Natural killer cell (primary cell): ENCODE measurements around the gene CCDC197. TPM values are rescaled to one million over a fixed set of nuclear protein-coding genes. Genes with fewer than 3 reads are reported as not detected.

Source experiments
- ATAC-seq, 3 donors: fragments of 150-1000 bp in 2 of 3; fragments of 200-7000 bp in 1 of 3; cut with Tn5 transposase; 1 replicate in 1 of 3; 2 replicates in 2 of 3; pipeline ENCODE4 v1.10.0; 2021; ENCODE audit warnings: mild to moderate bottlenecking in 2 of 3, moderate library complexity in 2 of 3
- DNase-seq, 2 donors: peaks; one replicate each; pipeline versions ENCODE4 v3.0.0 to v3.0.0-alpha.2; 2013 to 2021; ENCODE audit warnings: mixed read lengths in 1 of 2
- H3K27ac ChIP-seq: one replicate; pipeline ENCODE4 v1.5.1; 2013; ENCODE audit warnings: mild to moderate bottlenecking, low read length
- H3K27me3 ChIP-seq: one replicate; pipeline ENCODE4 v1.6.1; 2013; ENCODE audit warnings: low read length; ENCODE audit not compliant: control insufficient read depth, insufficient read depth
- H3K36me3 ChIP-seq: one replicate; pipeline ENCODE4 v1.6.1; 2013; ENCODE audit warnings: low read length; ENCODE audit not compliant: control insufficient read depth, insufficient read depth
- H3K4me1 ChIP-seq: one replicate; pipeline ENCODE4 v1.6.1; 2013; ENCODE audit warnings: low read length; ENCODE audit not compliant: control insufficient read depth, insufficient read depth
- H3K4me3 ChIP-seq: one replicate; pipeline ENCODE4 v1.5.1; 2013; ENCODE audit warnings: low read length
- H3K9me3 ChIP-seq: one replicate; pipeline ENCODE4 v1.6.1; 2013; ENCODE audit warnings: low read length; ENCODE audit not compliant: control insufficient read depth, insufficient read depth
- H3K27ac Mint-ChIP-seq, 2 donors: one replicate each; pipeline ENCODE4 v1.8.0; 2022; ENCODE audit warnings: mild to moderate bottlenecking in 2 of 2, mixed read lengths in 2 of 2, moderate library complexity in 1 of 2
- H3K27me3 Mint-ChIP-seq, 2 donors: one replicate each; pipeline ENCODE4 v1.8.0; 2022; ENCODE audit warnings: low read depth in 2 of 2, mixed read lengths in 2 of 2
- H3K36me3 Mint-ChIP-seq: one replicate; pipeline ENCODE4 v1.8.0; 2022; ENCODE audit warnings: mixed read lengths
- H3K4me1 Mint-ChIP-seq, 2 donors: one replicate each; pipeline ENCODE4 v1.8.0; 2022; ENCODE audit warnings: mixed read lengths in 2 of 2
- H3K4me3 Mint-ChIP-seq: one replicate; pipeline ENCODE4 v1.8.0; 2022; ENCODE audit warnings: mild to moderate bottlenecking, moderate library complexity, mixed read lengths
- H3K9me3 Mint-ChIP-seq, 2 donors: one replicate each; pipeline ENCODE4 v1.8.0; 2022; ENCODE audit warnings: mixed read lengths in 2 of 2
- WGBS: methylation state at CpG from one replicate; pipeline ENCODE4 v1.1.7; 2013; ENCODE audit warnings: missing lambda C conversion rate; ENCODE audit not compliant: insufficient coverage; 5-methylcytosine and 5-hydroxymethylcytosine counted together
- intact Hi-C: fragments of 100-400 bp; cut with micrococcal nuclease; formaldehyde crosslinking; loops from one replicate; pipeline ENCODE4 v1.14.2; 2022
- total RNA-seq, 4 donors: library from RNA; stranded (reverse); fragments of 120-200 nt in 1 of 4; gene quantifications; one replicate each; pipeline versions ENCODE4 v1.2.3 to v1.2.4, GENCODE V29; 2013 to 2022
- TF ChIP-seq, protein P1 (sequence below): fragments of 200-600 bp; IDR thresholded peaks from one replicate; pipeline ENCODE4 v1.8.0; 2022; ENCODE audit warnings: antibody characterized with exemption

CCDC197 gene
- total RNA-seq, 3 donors from 2014 or later (not counting 1 experiment from before 2014, with no cell fraction given) = not detected

DNA sequence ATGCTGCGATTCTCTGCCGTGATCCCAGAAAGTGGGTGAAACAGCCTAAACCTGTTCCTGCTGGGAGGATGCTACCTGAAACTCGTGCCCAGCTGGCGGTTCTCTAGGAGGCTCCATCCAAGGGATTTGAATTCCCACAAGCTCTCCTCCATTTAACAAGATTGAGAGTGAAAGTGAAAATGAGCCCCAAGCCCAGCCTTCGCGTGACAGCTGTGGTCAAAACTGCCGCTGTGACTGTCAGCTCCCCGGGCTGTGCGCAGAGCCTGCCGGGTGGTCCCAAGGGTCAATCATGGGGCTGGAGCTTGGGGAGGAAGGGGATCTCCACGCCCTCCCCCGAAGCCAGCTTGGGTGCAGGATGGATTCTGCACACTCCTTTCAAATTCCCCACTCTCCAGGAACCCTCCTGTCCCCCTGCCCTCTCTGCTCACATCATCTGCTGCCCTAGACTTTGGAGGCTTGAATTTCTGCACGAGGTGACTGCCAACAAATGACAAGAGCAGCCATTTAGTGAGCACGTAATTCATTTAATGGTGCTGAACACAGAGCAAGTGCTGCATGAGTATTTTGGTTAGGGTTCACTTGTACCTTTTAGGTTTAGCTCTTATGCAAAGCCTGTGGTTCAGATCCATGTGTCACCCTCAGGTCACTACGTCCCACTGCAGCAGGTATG is 26.0 kb upstream of the CCDC197 start:
- 7% methylated on average over 14 of the region's 15 CpGs for WGBS
- ATAC-seq (peak; percentile 75 to 81 (median 79)), DNase-seq (peak; percentile 51 to 74)
- Histone ChIP-seq H3K36me3 (no peaks in the 10 kb centered on the region), H3K27ac (peak overlapping the region; percentile 49), H3K4me1 (peaks cover 57% of the 10 kb centered on the region), H3K4me3 (peak overlapping the region; percentile 82), H3K27me3 (peaks cover 5% of the 10 kb centered on the region), H3K9me3 (no peaks in the 10 kb centered on the region)
- H3K27me3 Mint-ChIP-seq = peaks cover 10 to 12% of the 10 kb centered on the region in 2 donors
- intact Hi-C loops = loop anchor here (1.0 to 2.0 kb wide), 3 partner anchors 16 to 32 kb away; no protein-coding TSS in a partner anchor
- peak overlapping the region; percentile 92 for H3K4me3 Mint-ChIP-seq
- TF ChIP-seq, protein P1, sequence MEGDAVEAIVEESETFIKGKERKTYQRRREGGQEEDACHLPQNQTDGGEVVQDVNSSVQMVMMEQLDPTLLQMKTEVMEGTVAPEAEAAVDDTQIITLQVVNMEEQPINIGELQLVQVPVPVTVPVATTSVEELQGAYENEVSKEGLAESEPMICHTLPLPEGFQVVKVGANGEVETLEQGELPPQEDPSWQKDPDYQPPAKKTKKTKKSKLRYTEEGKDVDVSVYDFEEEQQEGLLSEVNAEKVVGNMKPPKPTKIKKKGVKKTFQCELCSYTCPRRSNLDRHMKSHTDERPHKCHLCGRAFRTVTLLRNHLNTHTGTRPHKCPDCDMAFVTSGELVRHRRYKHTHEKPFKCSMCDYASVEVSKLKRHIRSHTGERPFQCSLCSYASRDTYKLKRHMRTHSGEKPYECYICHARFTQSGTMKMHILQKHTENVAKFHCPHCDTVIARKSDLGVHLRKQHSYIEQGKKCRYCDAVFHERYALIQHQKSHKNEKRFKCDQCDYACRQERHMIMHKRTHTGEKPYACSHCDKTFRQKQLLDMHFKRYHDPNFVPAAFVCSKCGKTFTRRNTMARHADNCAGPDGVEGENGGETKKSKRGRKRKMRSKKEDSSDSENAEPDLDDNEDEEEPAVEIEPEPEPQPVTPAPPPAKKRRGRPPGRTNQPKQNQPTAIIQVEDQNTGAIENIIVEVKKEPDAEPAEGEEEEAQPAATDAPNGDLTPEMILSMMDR = peak; percentile 8
- H3K36me3 Mint-ChIP-seq = no peaks in the 10 kb centered on the region
- H3K27ac Mint-ChIP-seq = peak overlapping the region; percentile 76 to 92
- peaks cover 20 to 30% of the 10 kb centered on the region in 2 donors for H3K4me1 Mint-ChIP-seq
- H3K9me3 Mint-ChIP-seq = no peaks in the 10 kb centered on the region

DNA sequence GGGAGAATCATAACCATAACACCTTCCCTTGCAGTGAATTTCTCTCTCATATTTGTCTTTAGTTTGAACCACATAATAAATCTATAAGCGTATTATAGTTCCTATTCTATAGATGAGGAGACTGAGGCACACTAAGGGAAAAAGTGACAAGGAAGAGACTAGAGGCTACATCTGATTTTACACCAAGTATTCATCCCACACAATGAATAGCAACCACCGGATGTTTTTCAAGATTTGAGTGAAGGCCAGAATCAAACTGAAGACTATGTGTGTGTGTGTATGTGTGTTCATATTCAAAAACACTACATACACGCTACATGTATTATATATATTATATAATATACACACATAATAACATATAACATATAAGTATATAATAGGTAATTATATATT is 25.5 kb upstream of the CCDC197 start:
- Histone ChIP-seq H3K27me3 (peaks cover 5% of the 10 kb centered on the region), H3K4me1 (peaks cover 57% of the 10 kb centered on the region), H3K36me3 (no peaks in the 10 kb centered on the region), H3K27ac (no peak overlapping the region), H3K9me3 (no peaks in the 10 kb centered on the region), H3K4me3 (no peak overlapping the region)
- H3K36me3 Mint-ChIP-seq = no peaks in the 10 kb centered on the region
- H3K9me3 Mint-ChIP-seq = peaks cover under 1% of the 10 kb centered on the region in 2 donors
- DNase-seq (no peak), ATAC-seq (no peak)
- intact Hi-C loops = loop anchor here (2.0 kb wide), 1 partner anchor 17 kb away; no protein-coding TSS in a partner anchor
- H3K4me3 Mint-ChIP-seq = peak overlapping the region; percentile 92
- TF ChIP-seq, protein P1 = no peak
- peak overlapping the region; percentile 76 to 92 for H3K27ac Mint-ChIP-seq
- WGBS = no CpG with 5 or more reads among the region's 3 CpGs
- peaks cover 10 to 12% of the 10 kb centered on the region in 2 donors for H3K27me3 Mint-ChIP-seq
- H3K4me1 Mint-ChIP-seq = peaks cover 25 to 33% of the 10 kb centered on the region in 2 donors

DNA sequence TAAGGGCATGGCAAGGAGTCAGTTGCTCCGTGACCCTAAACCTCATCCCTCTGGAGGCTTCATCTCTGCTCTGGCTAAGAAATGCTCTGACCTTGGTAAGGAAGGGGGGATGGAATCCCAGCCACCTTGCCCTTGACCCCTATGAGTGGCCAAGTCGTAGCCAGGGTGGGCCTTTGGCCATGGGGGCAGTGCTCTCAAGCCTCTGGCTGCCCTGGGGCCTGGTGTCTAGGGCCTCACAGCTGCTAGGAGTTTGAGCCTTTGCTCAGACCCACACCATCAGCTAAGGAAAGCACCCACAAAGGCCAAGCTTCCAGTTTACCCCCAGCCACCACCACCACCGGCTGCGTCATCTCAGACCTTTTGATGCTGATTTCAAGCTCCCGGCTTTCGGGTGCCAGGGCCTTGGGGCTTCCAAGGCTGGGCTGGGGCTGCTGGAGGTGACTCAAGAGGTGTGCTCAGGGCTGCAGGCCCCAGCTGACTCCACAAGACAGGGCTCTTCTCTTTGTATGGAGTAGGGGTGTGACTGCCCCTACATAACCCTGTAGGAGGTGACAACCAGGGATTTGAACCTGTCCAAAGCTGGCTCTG is 24.4 kb upstream of the CCDC197 start:
- Mint-ChIP-seq H3K36me3 (no peaks in the 10 kb centered on the region), H3K4me3 (no peak overlapping the region), H3K27ac (peak overlapping the region in 1 of 2 donors; percentile 92), H3K4me1 (peaks cover 33 to 37% of the 10 kb centered on the region in 2 donors), H3K9me3 (peaks cover 2% of the 10 kb centered on the region in 2 donors), H3K27me3 (peaks cover 10 to 12% of the 10 kb centered on the region in 2 donors)
- intact Hi-C loops = no loop called here
- Histone ChIP-seq H3K9me3 (peaks cover 7% of the 10 kb centered on the region), H3K36me3 (no peaks in the 10 kb centered on the region), H3K27ac (no peak overlapping the region), H3K27me3 (peaks cover 5% of the 10 kb centered on the region), H3K4me3 (no peak overlapping the region), H3K4me1 (peaks cover 56% of the 10 kb centered on the region)
- TF ChIP-seq, protein P1 = no peak
- ATAC-seq (no peak), DNase-seq (no peak)
- 96% methylated on average over 6 of the region's 6 CpGs for WGBS
